Breast epithelium (tissue), 4 donors: ENCODE measurements around the gene TMPRSS5. TPM values are rescaled to one million over a fixed set of nuclear protein-coding genes. Genes with fewer than 3 reads are reported as not detected.

ENCODE experiments used
- DNase-seq, 2 donors: peaks; one replicate each; pipeline ENCODE4 v3.0.0-alpha.2; 2019; ENCODE audit warnings: low spot score in 2 of 2
- H3K27ac ChIP-seq, 2 donors: fragments of 200-600 bp; sonication (generic) in 1 of 2; one replicate each; pipeline ENCODE4 v1.5.1; 2016 to 2019; ENCODE audit warnings: mild to moderate bottlenecking in 1 of 2
- H3K27me3 ChIP-seq, 2 donors: fragments of 200-600 bp; sonication (generic) in 1 of 2; one replicate each; pipeline versions ENCODE4 v1.5.1 to v1.6.0; 2017 to 2019; ENCODE audit warnings: control low read depth in 1 of 2, mild to moderate bottlenecking in 1 of 2
- H3K36me3 ChIP-seq: fragments of 200-600 bp; one replicate; pipeline ENCODE4 v1.5.1; 2019
- H3K4me1 ChIP-seq, 2 donors: fragments of 200-600 bp; sonication (generic); one replicate each; pipeline ENCODE4 v1.5.1; 2016 to 2019; ENCODE audit warnings: control low read depth in 1 of 2
- H3K4me3 ChIP-seq, 3 donors: fragments of 200-600 bp; sonication (generic); 1 replicate in 2 of 3; 2 replicates in 1 of 3; pipeline ENCODE4 v1.5.1; 2016 to 2019; ENCODE audit warnings: mild to moderate bottlenecking in 3 of 3, moderate library complexity in 2 of 3
- H3K9me3 ChIP-seq, 2 donors: fragments of 200-600 bp; sonication (generic) in 1 of 2; one replicate each; pipeline ENCODE4 v1.5.1; 2016 to 2019; ENCODE audit warnings: control low read depth in 1 of 2
- CTCF ChIP-seq, 3 donors: fragments of 450-650 bp; IDR thresholded peaks; one replicate each; pipeline ENCODE4 v1.5.1; 2016 to 2017; ENCODE audit warnings: antibody characterized with exemption in 3 of 3, mild to moderate bottlenecking in 3 of 3, moderate library complexity in 3 of 3
- POLR2A ChIP-seq: fragments of 450-650 bp; IDR thresholded peaks from one replicate; pipeline ENCODE4 v1.6.1; 2016; ENCODE audit warnings: antibody characterized with exemption, mild to moderate bottlenecking, moderate library complexity
- POLR2AphosphoS5 ChIP-seq, 3 donors: sonication (generic); formaldehyde crosslinking; IDR thresholded peaks; one replicate each; pipeline ENCODE4 v1.6.1; 2017; ENCODE audit warnings: antibody characterized with exemption in 3 of 3
- intact Hi-C: fragments of 100-400 bp; cut with DNase I; formaldehyde crosslinking; loops from one replicate; pipeline ENCODE4 v1.15.1; 2023; ENCODE audit warnings: low total_unique reads
- total RNA-seq, 3 donors: library from RNA; depleted of rRNA; stranded (reverse); fragments of >200 nt; gene quantifications; one replicate each; pipeline ENCODE4 v1.1.0, GENCODE V29; 2016

TMPRSS5 gene
- total RNA-seq, 3 donors from 2014 or later: 1.6 to 11.3 (median 4.9) TPM

GRCh38 chr11:113693030-113693429, 13.1 kb downstream of the TMPRSS5 start:
- H3K27me3 ChIP-seq: no peaks in the 10 kb centered on the region
- H3K27ac ChIP-seq: no peak overlapping the region
- no peaks in the 10 kb centered on the region for H3K36me3 ChIP-seq
- DNase-seq: no peak
- no peaks in the 10 kb centered on the region for H3K9me3 ChIP-seq
- intact Hi-C loops: no loop called here
- TF ChIP-seq CTCF (IDR thresholded peaks at IDR 0.05) (no peak), POLR2AphosphoS5 (IDR thresholded peaks at IDR 0.05) (no peak)
- no peaks in the 10 kb centered on the region for H3K4me1 ChIP-seq
- H3K4me3 ChIP-seq: no peak overlapping the region

- no peaks in the 10 kb centered on the region for H3K36me3 ChIP-seq
- no peaks in the 10 kb centered on the region for H3K9me3 ChIP-seq
- peak overlapping the region in 1 of 2 donors; percentile 46 for H3K27ac ChIP-seq
- DNase-seq: peak in 1 of 2 donors; percentile 59
- H3K4me3 ChIP-seq: no peak overlapping the region
- TF ChIP-seq POLR2A: no peak
- TF ChIP-seq POLR2AphosphoS5 (IDR thresholded peaks at IDR 0.05): no peak
- TF ChIP-seq CTCF (IDR thresholded peaks at IDR 0.05): no peak
- intact Hi-C loops: no loop called here
- H3K27me3 ChIP-seq: no peaks in the 10 kb centered on the region
- H3K4me1 ChIP-seq: no peaks in the 10 kb centered on the region
Observed at GRCh38 chr11:113690619-113691569, 15.2 kb downstream of the TMPRSS5 start.

- Histone ChIP-seq H3K4me1 (no peaks in the 10 kb centered on the region), H3K27me3 (no peaks in the 10 kb centered on the region), H3K27ac (no peak overlapping the region), H3K9me3 (no peaks in the 10 kb centered on the region), H3K36me3 (no peaks in the 10 kb centered on the region), H3K4me3 (no peak overlapping the region)
- DNase-seq: no peak
- TF ChIP-seq CTCF (IDR thresholded peaks at IDR 0.05) (no peak), POLR2A (no peak), POLR2AphosphoS5 (IDR thresholded peaks at IDR 0.05) (no peak)
- intact Hi-C loops: no loop called here
Observed at GRCh38 chr11:113689768-113690618, 16.1 kb downstream of the TMPRSS5 start.

GRCh38 chr11:113685654-113686359, 20.3 kb downstream of the TMPRSS5 start:
- no peak for DNase-seq
- no peak for TF ChIP-seq CTCF (IDR thresholded peaks at IDR 0.05)
- no peak for TF ChIP-seq POLR2AphosphoS5 (IDR thresholded peaks at IDR 0.05)
- no peak for TF ChIP-seq POLR2A
- no peaks in the 10 kb centered on the region for H3K27me3 ChIP-seq
- H3K4me1 ChIP-seq: no peaks in the 10 kb centered on the region
- H3K9me3 ChIP-seq: no peaks in the 10 kb centered on the region
- no peaks in the 10 kb centered on the region for H3K36me3 ChIP-seq
- no peak overlapping the region for H3K27ac ChIP-seq
- intact Hi-C loops: no loop called here
- no peak overlapping the region for H3K4me3 ChIP-seq
